ENCODE results near the gene APOA5.

- TF ChIP-seq, protein P1, sequence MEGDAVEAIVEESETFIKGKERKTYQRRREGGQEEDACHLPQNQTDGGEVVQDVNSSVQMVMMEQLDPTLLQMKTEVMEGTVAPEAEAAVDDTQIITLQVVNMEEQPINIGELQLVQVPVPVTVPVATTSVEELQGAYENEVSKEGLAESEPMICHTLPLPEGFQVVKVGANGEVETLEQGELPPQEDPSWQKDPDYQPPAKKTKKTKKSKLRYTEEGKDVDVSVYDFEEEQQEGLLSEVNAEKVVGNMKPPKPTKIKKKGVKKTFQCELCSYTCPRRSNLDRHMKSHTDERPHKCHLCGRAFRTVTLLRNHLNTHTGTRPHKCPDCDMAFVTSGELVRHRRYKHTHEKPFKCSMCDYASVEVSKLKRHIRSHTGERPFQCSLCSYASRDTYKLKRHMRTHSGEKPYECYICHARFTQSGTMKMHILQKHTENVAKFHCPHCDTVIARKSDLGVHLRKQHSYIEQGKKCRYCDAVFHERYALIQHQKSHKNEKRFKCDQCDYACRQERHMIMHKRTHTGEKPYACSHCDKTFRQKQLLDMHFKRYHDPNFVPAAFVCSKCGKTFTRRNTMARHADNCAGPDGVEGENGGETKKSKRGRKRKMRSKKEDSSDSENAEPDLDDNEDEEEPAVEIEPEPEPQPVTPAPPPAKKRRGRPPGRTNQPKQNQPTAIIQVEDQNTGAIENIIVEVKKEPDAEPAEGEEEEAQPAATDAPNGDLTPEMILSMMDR (conservative IDR thresholded peaks at IDR 0.05; ENCODE audit: low read depth, low read length): no peak
- no peak for TF ChIP-seq CEBPB (IDR thresholded peaks at IDR 0.05; ENCODE audit: low read depth, low read length)
- TF ChIP-seq RFX5 (IDR thresholded peaks at IDR 0.05; ENCODE audit: low read depth, low read length): no peak
Observed at GRCh38 chr11:116786326-116786725, 5.4 kb downstream of the APOA5 start.

Measured in IMR-90 (cell line).